Panc1 (cell line): Measurements from ENCODE around the gene UBASH3B. TPM values are rescaled to one million over a fixed set of nuclear protein-coding genes. Genes with fewer than 3 reads are reported as not detected.

Experiments
- ATAC-seq: fragments of 200-7000 bp; cut with Tn5 transposase; 2 replicates; pipeline ENCODE4 v1.9.1; 2020; ENCODE audit warnings: mild to moderate bottlenecking, moderate library complexity
- BruUV-seq: library from RNA; stranded (reverse); fragments of 400-500 nt; replicated peaks from 2 replicates; lab custom pipeline; 2021; lab: Mats Ljungman, UMichigan
- CTCF ChIA-PET: fragments of 300-600 bp; sonication (Branson Sonifier 250); formaldehyde crosslinking; loops from one replicate; lab custom pipeline; 2022; ENCODE audit warnings: antibody characterized with exemption; lab: Charles Lee
- POLR2A ChIA-PET: fragments of 300-600 bp; sonication (Branson Sonifier 250); formaldehyde crosslinking; loops from one replicate; lab custom pipeline; 2022; ENCODE audit warnings: antibody characterized with exemption; lab: Charles Lee
- DNase-seq: peaks from one replicate; pipeline ENCODE4 v3.0.0-alpha.2; 2010; ENCODE audit warnings: low read depth, low spot score
- H3K27ac ChIP-seq: 2 replicates; pipeline ENCODE4 v1.5.1; 2011; ENCODE audit warnings: mild to moderate bottlenecking, low read length, inconsistent platforms
- H3K27me3 ChIP-seq: fragments of 200-500 bp; sonication (Bioruptor generic); 2 replicates; pipeline ENCODE4 v1.6.0; 2014; ENCODE audit warnings: low read length, inconsistent platforms; ENCODE audit not compliant: control insufficient read depth, insufficient read depth
- H3K36me3 ChIP-seq: fragments of 200-500 bp; sonication (Bioruptor generic); 2 replicates; pipeline ENCODE4 v1.5.1; 2014; ENCODE audit warnings: inconsistent platforms, mild to moderate bottlenecking, low read length, moderate library complexity; ENCODE audit not compliant: control insufficient read depth, insufficient read depth
- H3K4me1 ChIP-seq: 2 replicates; pipeline ENCODE4 v1.5.1; 2011; ENCODE audit warnings: inconsistent platforms, mild to moderate bottlenecking, low read length, moderate library complexity; ENCODE audit not compliant: control insufficient read depth, insufficient read depth
- H3K4me3 ChIP-seq, 2 experiments: 2 replicates each; pipeline ENCODE4 v1.5.1; 2011 to 2012; ENCODE audit warnings: low read depth in 2 of 2, low read length in 2 of 2, mild to moderate bottlenecking in 2 of 2, inconsistent platforms in 1 of 2, moderate library complexity in 1 of 2
- H3K9me3 ChIP-seq: fragments of 200-500 bp; sonication (Bioruptor generic); 2 replicates; pipeline ENCODE4 v1.5.1; 2014; ENCODE audit warnings: low read depth, mild to moderate bottlenecking, inconsistent platforms, low read length, moderate library complexity; ENCODE audit not compliant: control insufficient read depth, insufficient read depth
- CTCF ChIP-seq: fragments of 450-650 bp; IDR thresholded peaks from 2 replicates; pipeline ENCODE4 v1.5.1; 2017; ENCODE audit warnings: mild to moderate bottlenecking
- POLR2AphosphoS5 ChIP-seq: IDR thresholded peaks from 2 replicates; pipeline ENCODE4 v1.6.1; 2012; ENCODE audit warnings: mild to moderate bottlenecking, low read depth, low read length, moderate library complexity
- REST ChIP-seq, 2 experiments: IDR thresholded peaks; 2 replicates each; pipeline ENCODE4 v1.6.1; 2011 to 2012; ENCODE audit warnings: low read depth in 2 of 2, control low read depth in 1 of 2, low read length in 1 of 2, mild to moderate bottlenecking in 1 of 2, moderate library complexity in 1 of 2; ENCODE audit not compliant: insufficient read depth in 1 of 2
- SIN3A ChIP-seq: IDR thresholded peaks from 2 replicates; pipeline ENCODE4 v1.6.1; 2012; ENCODE audit warnings: low read depth, mild to moderate bottlenecking, low read length, moderate library complexity, borderline replicate concordance; ENCODE audit not compliant: insufficient read depth
- TCF7L2 ChIP-seq: IDR thresholded peaks from 2 replicates; pipeline ENCODE4 v1.6.1; 2011; ENCODE audit warnings: mild to moderate bottlenecking, low read depth, low read length, inconsistent platforms
- in situ Hi-C: cut with HindIII; loops from 2 replicates; pipeline ENCODE4 v1.10.0; 2016; ENCODE audit warnings: low sequenced_read_pairs, low pct_unique_long_range_greater_than_20kb
- intact Hi-C: fragments of 100-400 bp; cut with micrococcal nuclease; formaldehyde crosslinking; loops from one replicate; pipeline ENCODE4 v1.10.0; 2022; ENCODE audit not compliant: unreplicated experiment
- total RNA-seq: library from RNA; stranded (reverse); gene quantifications from one replicate; pipeline ENCODE4 v1.2.1, GENCODE V29; 2021; ENCODE audit not compliant: unreplicated experiment

The UBASH3B gene
- total RNA-seq, 1 experiment from 2014 or later, result 55.1 TPM

- intact Hi-C loops (no loop called here), in situ Hi-C loops (no loop called here)
- DNase-seq (no peak), ATAC-seq (peak; percentile 73)
- TF ChIP-seq POLR2AphosphoS5 (no peak), REST (IDR thresholded peaks at IDR 0.05; ENCODE audit: insufficient read depth in 1 of 2, low read depth in 2 of 2, low read length in 1 of 2) (no peak), CTCF (peak; percentile 74), SIN3A (no peak), TCF7L2 (no peak)
- Histone ChIP-seq H3K36me3 (no peaks in the 10 kb centered on the region), H3K27me3 (no peaks in the 10 kb centered on the region), H3K27ac (no peak overlapping the region), H3K9me3 (no peaks in the 10 kb centered on the region), H3K4me1 (no peaks in the 10 kb centered on the region), H3K4me3 (no peak overlapping the region)
- POLR2A ChIA-PET, result interaction anchor here (0.5 to 0.6 kb wide), 2 partner anchors 41 to 308 kb away, joined by 3 to 5 read pairs; no protein-coding TSS in a partner anchor
- CTCF ChIA-PET, result interaction anchor here (0.6 kb wide), 1 partner anchor 99 kb away, joined by 5 read pairs; no protein-coding TSS in a partner anchor
- no TSS peak for BruUV-seq
These were observed 99.2 kb downstream of the UBASH3B start for GRCh38 chr11:122754553-122755322.

GRCh38 chr11:122755409-122755808, 99.9 kb downstream of the UBASH3B start:
- ATAC-seq (no peak), DNase-seq (no peak)
- H3K4me3 ChIP-seq, result no peak overlapping the region
- no TSS peak for BruUV-seq
- ChIA-PET POLR2A (no interaction called here), CTCF (no interaction called here)
- H3K27ac ChIP-seq, result no peak overlapping the region
- in situ Hi-C loops, result no loop called here
- H3K27me3 ChIP-seq, result no peaks in the 10 kb centered on the region
- no peak for TF ChIP-seq SIN3A
- no peak for TF ChIP-seq TCF7L2
- TF ChIP-seq POLR2AphosphoS5, result no peak
- no peak for TF ChIP-seq CTCF
- no peaks in the 10 kb centered on the region for H3K9me3 ChIP-seq
- no peaks in the 10 kb centered on the region for H3K4me1 ChIP-seq
- H3K36me3 ChIP-seq, result no peaks in the 10 kb centered on the region
- intact Hi-C loops, result no loop called here
